Measurements from ENCODE around the gene SLC26A11.

SLC26A11 gene

DNA sequence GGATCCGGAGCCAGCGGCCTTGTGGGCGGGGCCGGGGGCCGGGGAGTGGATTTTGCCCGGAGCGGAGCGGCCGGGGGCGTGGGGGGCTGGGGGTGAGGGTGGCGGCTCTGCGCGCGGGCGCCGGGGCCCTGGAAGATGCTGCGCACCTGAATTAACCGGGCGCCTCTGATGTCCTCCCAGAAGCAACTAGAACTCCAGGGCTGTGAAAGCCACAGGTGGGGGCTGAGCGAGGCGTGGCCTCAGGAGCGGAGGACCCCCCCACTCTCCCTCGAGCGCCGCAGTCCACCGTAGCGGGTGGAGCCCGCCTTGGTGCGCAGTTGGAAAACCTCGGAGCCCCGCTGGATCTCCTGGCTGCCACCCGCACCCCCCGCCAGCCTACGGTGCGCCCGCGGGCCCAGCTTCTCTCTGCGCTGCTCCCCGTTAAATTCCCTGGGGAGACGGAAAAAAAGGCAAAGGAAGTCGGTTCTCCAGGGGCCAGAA, 549 bp downstream of the SLC26A11 start:
- H3K4me3 ChIP-seq (replicated peaks; ENCODE audit: low read depth, low read length), result peak overlapping the region; percentile 88
- TF ChIP-seq, protein P1, sequence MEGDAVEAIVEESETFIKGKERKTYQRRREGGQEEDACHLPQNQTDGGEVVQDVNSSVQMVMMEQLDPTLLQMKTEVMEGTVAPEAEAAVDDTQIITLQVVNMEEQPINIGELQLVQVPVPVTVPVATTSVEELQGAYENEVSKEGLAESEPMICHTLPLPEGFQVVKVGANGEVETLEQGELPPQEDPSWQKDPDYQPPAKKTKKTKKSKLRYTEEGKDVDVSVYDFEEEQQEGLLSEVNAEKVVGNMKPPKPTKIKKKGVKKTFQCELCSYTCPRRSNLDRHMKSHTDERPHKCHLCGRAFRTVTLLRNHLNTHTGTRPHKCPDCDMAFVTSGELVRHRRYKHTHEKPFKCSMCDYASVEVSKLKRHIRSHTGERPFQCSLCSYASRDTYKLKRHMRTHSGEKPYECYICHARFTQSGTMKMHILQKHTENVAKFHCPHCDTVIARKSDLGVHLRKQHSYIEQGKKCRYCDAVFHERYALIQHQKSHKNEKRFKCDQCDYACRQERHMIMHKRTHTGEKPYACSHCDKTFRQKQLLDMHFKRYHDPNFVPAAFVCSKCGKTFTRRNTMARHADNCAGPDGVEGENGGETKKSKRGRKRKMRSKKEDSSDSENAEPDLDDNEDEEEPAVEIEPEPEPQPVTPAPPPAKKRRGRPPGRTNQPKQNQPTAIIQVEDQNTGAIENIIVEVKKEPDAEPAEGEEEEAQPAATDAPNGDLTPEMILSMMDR (IDR thresholded peaks at IDR 0.05; ENCODE audit: low read depth, low read length, missing control alignments), result no peak
- DNase-seq (ENCODE audit: extremely low read depth, low read depth), result no peak

DNA sequence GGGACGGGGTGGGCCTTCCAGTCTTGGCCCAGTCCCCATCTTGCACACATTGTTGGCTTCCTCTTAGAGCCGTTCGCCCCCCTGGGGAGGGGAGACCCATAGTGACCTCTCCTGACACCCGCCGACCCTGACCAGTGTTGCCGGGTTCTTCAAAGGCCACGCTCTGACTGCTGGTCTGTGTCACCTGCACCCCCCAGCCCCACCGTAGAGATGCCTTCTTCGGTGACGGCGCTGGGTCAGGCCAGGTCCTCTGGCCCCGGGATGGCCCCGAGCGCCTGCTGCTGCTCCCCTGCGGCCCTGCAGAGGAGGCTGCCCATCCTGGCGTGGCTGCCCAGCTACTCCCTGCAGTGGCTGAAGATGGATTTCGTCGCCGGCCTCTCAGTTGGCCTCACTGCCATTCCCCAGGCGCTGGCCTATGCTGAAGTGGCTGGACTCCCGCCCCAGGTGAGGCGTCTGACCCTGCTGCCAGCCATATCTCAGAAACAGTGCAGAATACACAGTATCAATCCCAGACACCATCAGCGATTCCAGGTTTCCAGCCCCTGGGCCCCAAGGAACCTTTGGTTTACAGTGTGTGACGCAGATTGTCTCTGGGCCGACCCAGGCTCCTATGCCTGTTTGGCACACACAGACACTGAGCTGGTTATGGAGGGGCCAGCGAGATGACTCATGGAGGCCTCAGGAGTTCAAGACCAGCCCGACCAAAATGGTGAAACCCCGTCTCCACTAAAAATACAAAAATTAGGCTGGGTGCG, 1.3 kb downstream of the SLC26A11 start:
- TF ChIP-seq, protein P1 (IDR thresholded peaks at IDR 0.05; ENCODE audit: low read depth, low read length, missing control alignments), result no peak
- DNase-seq (ENCODE audit: extremely low read depth, low read depth), result no peak
- peak overlapping the region; percentile 88 for H3K4me3 ChIP-seq (replicated peaks; ENCODE audit: low read depth, low read length)

DNA sequence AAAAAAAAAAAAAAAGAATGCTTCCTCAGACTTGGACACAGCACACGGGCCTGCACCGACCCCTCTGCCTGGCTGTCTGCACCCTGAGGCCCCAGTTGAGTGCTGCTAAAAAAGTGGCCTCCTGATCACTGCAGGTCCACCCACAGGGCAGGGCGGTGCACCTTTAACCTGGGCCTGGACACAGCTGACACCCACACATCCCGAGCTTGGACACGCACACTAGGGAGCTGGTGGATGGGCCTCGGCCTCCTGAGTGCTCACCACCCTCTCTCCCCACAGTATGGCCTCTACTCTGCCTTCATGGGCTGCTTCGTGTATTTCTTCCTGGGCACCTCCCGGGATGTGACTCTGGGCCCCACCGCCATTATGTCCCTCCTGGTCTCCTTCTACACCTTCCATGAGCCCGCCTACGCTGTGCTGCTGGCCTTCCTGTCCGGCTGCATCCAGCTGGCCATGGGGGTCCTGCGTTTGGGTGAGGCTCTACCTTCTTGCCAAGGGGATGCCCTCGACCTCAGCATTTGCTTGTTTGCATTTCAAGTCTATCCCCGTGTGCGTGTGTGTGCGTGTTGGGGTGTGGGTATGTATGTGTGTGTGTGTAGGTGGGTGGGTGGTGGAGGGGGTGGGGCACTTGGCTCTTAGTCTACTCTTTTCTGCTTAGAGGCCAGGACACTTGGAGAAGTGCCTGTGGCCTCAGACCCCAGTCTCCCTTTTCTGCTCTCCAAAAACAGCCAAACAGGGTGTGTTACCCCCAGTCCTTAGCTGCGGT, 2.3 kb downstream of the SLC26A11 start:
- DNase-seq (ENCODE audit: extremely low read depth, low read depth), result no peak
- no peak overlapping the region for H3K4me3 ChIP-seq (replicated peaks; ENCODE audit: low read depth, low read length)
- TF ChIP-seq, protein P1 (IDR thresholded peaks at IDR 0.05; ENCODE audit: low read depth, low read length, missing control alignments), result no peak

DNA sequence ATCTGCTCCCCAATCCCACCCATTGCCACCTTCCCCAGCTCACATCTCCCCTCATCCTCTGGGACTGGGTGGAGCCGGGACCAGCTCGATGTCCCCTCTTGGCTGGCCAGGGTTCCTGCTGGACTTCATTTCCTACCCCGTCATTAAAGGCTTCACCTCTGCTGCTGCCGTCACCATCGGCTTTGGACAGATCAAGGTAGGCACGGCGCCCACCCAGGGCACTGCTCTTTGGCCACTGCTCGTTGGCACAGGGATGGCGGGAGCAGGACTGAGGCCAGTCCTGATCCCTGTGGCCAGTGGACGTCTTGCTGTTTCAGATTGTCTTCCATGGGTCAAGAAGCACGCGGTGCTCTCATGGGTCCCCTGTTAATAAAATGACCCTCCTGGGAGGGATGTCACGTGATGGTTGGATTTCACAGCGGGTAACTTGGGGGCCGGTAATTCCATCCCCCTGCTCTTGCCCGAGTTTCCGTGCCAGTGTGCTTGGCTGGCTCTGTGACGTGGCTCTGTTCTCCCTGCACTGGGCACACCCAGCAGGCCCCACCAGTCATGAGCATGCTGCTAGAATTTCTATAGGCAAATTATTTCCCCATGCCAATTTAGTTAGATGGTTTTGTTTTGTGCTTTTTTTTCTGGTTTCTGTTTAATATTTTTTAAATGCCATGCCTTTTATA, 3.1 kb downstream of the SLC26A11 start:
- TF ChIP-seq, protein P1 (IDR thresholded peaks at IDR 0.05; ENCODE audit: low read depth, low read length, missing control alignments), result no peak
- no peak for DNase-seq (ENCODE audit: extremely low read depth, low read depth)

DNA sequence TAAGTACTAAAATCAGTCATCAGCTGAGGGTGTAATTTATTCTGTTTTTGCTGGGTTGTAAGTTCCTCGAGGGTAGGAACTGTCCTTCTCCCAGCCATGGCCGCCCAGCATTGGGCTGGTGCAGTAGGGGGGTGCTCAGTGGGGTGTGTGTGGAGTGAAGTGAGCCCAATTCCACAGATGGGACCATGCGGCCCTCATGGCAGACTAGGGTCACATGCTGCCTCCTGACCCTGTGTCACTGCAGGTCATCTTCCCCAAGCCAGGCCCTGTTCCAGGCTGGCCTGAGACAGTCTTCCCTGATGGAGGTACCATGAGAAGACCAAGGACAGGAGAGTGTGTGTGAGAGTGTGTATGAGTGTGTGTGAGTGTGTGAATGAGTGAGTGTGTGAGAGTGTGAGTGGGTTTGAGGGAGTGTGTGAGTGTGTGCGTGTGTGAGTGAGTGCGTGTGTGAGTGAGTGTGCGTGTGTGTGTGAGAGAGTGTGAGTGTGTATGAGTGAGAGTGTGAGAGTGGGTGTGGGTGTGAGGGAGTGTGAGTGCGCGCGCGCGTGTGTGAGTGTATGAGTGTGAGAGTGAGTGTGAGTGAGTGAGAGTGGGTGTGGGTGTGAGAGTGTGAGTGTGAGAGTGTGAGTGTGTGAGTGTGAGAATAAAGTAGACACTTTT, 3.7 kb downstream of the SLC26A11 start:
- no peak overlapping the region for H3K4me3 ChIP-seq (replicated peaks; ENCODE audit: low read depth, low read length)
- TF ChIP-seq, protein P1 (IDR thresholded peaks at IDR 0.05; ENCODE audit: low read depth, low read length, missing control alignments), result no peak
- no peak for DNase-seq (ENCODE audit: extremely low read depth, low read depth)

More for the DNA sequence above, 3.1 kb downstream of the SLC26A11 start:
- no peak overlapping the region for H3K4me3 ChIP-seq (replicated peaks; ENCODE audit: low read depth, low read length)

DNA sequence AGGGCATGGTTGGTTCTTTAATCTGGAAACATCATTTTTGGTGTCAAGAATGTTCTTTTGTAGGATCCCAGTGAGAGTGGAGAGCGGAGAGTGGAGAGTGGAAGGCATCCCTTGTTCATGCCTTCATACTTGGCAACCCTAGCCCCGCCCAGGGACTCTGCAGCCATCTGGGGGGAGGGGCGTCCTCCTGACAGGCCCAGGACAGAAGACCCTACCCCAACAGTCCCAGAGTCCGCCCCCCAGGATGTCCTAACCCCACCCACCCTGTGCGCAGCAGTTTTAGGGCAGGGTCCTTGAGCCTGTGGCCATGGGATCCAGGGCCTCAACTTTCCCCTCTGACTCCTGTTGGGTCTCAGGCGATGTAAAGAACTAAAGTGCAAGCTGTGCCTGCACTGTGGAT, 4.5 kb downstream of the SLC26A11 start:
- TF ChIP-seq, protein P1 (IDR thresholded peaks at IDR 0.05; ENCODE audit: low read depth, low read length, missing control alignments), result no peak
- no peak for DNase-seq (ENCODE audit: extremely low read depth, low read depth)
- no peak overlapping the region for H3K4me3 ChIP-seq (replicated peaks; ENCODE audit: low read depth, low read length)
